Ramos (cell line): ENCODE measurements around the gene FOXN1.

ENCODE experiments used
- in situ Hi-C: fragments of 300-500 bp; cut with MboI; formaldehyde crosslinking; loops from one replicate; pipeline ENCODE4 v1.14.3; 2022; ENCODE audit warnings: low sequenced_read_pairs; ENCODE audit not compliant: unreplicated experiment

The FOXN1 gene

DNA sequence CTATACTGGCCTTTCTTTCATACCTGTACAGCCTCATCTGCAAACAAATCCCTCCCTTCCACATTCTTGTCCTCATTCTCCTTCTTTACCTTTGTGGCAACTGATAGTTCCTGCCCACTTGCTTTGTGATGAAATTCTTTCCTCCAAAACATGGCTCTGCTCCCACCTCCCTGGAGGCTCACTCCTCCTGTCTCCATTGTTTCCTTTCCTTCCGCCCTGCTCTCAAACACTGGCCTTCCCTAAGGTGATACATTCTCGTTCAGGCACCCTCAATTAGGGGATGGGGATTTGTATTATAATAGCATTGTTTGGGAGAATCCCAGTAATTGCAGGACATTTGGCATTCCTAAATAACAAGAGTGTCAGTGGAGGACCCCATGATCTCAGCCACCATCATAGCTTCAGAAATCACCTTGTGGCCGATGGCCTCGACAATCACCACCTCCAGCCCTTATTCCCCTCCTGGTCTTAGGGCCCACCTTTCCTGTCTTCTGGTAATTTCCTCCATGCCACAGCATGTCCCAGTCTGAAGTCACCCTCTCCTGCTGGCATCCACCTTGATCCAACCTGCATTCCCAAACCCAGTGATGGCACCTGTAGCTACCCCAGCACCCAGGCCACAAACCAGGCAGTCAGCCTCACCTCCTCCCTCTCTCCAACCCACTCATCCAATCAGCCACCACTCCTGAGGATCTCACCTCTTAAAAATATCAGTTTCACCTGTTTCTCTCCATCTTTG is 38.4 kb downstream of the FOXN1 start:
- in situ Hi-C loops, result no loop called here

DNA sequence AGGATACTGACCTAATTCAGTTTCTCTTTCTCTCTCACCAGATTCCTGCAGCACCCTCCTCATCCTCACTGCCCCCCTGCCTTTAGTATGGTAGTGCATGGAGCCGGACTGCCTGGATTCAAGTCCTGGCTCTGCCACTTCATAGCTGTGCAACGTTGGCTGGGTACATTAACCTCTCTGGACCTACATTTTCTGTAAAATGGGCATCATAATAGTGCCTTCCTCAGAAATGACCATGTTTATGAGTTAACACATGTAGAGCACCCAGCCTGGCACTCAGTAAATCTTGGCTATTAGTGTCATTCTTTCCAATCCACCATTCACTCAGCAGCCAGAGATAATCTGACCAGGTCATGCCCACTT is 39.0 kb downstream of the FOXN1 start:
- in situ Hi-C loops, result no loop called here

DNA sequence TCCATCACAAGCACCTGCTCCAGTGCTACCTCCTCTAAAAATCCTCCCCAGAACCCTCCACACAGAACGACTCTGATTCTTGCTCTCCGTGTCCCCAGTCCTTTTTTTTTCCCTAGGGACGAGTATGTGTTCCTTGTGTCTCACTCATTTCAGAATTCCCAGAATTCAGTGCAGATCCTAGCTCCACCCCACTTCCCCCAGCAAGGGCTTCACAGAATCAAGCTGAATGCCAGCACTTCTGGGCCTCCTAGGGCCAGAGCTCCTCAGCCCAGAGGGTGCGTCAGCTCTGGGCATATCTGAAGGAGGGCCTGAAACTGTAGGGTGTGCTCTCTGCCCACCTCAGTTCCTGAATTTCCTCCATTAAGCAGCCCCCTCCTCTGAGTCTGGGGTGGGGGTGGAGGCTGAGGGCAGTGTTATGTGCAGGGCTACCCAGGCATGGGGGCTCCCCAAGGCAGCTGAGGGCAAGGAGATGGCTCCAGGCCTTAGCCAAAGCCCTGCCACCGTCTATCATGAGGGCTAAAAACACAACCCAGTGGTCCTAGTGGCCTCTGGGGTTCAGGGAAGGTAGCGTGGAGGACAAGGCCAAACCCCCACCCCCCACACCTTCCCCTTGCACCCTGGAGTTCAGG is 39.8 kb downstream of the FOXN1 start:
- in situ Hi-C loops, result no loop called here

DNA sequence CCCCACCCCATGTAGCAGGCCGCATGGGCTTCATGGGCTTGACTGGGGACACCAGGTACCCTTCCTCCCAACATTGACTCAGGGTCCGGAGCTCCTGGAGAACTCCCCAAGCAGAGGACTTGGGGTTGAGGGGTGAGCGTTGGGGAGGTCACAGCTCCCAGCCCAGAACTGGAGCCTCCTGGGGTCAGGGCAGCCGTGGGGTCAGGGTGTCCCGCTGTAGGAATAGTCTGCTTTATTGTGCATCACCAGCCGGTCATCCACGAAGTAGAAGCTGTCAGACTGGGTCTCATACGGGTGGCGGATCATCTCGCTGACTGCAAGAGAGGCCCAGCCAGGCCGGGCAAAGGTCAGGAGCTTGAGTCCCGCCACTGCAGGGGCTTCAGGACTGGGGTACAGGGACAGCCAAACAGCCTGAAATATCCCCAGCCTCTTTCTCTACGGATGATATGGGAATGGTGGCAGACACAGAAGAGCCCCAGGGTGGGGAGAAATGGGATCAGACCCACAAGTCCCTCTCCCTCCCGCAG is 41.0 kb downstream of the FOXN1 start:
- in situ Hi-C loops, result no loop called here

DNA sequence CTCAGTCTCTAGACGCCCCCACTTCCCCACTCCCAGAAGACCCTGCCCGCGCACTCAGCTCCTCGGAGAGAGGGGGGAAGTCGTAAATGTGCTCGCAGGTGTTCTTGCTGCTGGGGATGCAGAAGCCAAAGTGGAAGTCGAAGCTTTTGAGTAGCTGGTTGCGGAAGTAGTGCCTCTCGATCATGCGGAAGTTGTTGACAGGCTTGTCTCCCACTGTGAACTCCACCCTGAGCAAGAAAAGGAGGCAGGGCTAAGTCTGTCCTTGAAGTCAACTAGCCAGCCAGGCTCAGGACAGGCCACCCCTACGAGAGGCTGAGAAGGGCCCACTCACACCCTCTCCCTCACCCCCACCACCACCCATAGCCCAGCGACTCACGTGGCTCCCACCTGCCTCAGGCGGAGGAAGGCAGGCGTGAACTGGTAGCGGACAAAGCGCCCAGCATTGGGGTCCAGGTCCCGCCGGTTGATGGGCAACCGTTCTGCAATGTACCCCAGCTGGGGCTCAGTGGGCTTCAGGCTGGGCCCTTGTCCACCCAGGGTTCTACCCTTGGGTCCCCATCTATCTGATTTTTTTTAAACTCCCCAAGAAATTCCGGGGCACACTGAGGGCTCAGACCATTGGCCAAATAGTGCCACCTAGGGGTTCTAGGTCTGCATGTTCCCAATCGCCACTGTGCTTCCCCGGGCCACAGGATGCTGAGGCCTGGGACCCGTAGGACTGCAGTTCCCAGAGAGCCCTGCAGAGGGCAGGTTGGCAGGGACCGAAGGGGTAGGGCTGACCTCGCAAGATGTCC is 41.7 kb downstream of the FOXN1 start:
- in situ Hi-C loops, result no loop called here

DNA sequence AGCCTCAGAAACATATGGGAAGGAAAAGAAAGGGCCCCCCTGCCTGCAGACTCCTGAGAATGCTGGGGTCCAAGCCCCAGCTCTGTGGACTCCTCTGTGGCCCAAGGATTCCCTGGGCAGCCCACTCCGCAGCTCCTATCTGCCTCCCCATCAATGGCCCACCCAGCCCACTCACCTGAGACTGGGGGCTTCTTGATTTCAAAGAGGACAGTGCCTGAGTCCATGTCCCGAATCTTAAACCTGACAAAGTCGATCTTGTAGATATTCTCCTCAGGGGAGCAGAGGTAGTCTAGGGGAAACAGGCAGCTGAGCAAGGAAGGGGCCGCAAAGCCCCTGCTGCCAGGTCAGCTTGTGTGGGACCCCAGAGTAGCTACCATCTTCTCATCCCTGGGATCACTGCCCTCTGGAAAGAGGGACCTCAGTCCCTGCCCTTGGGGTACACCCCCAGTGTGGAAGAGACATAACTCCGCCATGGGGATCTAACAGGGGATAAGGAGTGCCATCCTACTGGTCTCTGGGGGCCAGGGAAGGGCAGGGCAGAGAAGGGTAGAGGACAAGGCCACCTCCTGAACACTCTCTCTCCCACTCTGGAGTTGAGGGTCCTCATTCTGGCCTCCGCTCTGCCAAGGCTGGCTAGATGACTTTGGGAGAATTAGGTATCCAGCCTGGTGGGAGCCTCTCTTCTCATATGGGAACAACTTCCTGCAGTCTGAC is 42.4 kb downstream of the FOXN1 start:
- in situ Hi-C loops, result no loop called here

DNA sequence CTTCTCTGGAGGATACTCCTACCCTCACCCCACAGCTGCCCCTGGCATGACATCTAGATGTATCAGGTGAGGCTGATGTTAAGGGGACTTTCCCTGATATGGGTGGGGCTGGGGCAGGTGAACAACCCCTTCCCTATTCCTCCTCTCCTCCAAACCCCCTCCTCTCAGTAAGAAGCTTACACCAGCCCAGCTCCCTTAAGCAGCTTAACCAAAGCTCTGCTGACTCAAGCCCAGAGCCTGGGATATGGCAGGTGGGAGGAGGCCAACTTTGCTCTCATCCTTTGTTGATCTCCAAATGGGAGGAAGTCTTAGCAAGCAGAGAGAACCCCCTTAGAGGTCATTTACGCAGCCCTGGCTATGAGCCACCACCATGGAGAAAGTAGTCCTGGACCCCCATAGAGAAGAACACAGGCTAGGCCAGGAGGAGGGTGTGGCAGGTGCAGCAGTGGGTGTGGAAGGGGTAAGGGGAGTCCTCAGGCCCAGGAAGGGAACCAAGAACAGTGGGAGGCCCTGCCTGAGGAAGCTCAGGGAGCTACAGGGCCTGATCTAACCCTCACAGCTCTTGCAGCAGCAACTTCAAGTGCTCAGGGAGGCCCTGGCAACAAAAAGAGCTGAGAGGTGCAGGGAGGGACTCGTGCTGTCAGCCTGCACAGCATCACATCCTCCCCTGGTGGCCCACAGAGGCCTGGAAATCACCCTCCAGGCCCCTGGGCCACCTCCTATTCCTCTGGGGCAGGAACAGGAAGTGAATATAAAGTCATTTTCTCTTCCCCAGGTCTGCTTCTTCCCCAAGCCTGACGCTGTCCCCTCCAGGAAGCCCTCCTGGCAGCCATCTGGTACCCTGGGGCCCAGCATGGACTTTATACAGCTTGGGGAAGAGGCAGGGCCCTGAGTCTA is 43.3 kb downstream of the FOXN1 start:
- in situ Hi-C loops, result no loop called here

DNA sequence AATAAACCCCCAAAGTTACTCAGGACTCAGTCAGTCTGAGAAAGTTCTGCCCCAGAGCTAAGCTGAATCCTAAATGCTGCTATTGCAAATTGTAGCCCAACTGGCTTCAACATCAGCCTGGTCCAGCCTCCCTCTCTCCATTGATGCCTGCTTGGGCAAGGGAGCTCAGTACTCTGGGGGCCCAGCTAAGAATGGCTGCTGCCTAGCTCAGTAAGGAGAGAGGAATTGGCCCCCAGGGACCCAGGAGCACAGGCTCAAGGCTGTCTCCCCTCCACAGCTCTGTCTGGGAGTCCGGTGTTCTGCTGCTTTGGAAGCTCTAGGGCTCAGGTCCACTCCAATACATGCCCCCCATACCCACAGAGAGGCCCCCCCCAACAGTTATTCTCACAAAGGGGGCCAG is 44.7 kb downstream of the FOXN1 start:
- in situ Hi-C loops, result no loop called here

DNA sequence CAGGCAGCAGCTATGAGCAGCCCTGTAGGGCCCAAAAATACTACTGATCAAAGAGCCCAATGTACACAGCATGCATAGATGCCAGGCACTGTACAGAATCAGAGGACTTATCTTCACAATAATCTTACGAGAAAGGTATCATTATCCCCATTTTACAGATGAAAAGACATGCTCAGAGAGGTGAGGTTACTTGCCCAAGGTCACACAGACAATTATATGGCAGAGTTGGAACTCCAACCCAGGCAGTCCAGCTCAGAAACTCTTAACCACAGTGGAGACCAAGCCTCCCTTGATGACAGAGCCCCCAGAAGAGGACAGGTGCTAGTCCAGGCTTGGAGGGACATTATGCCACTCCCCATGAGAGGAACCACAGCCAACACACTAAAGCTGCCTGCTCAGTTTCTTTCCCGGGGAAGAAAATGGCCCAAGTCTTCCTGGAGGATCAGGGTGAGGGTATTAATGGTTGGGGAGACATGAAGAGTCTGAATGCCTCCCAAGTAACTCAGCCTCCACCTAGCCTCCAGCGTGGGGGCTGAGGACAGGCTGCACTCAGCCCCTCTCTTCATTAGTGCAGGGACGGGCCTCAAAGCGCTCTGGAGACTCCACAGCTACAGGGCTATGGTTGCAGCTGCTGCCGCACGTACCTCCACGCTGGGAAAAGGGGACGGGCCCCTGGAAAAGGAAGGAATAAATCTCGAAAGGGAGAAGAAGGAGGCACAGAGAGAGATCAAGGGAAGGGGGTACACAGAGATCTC is 45.5 kb downstream of the FOXN1 start:
- in situ Hi-C loops, result no loop called here

DNA sequence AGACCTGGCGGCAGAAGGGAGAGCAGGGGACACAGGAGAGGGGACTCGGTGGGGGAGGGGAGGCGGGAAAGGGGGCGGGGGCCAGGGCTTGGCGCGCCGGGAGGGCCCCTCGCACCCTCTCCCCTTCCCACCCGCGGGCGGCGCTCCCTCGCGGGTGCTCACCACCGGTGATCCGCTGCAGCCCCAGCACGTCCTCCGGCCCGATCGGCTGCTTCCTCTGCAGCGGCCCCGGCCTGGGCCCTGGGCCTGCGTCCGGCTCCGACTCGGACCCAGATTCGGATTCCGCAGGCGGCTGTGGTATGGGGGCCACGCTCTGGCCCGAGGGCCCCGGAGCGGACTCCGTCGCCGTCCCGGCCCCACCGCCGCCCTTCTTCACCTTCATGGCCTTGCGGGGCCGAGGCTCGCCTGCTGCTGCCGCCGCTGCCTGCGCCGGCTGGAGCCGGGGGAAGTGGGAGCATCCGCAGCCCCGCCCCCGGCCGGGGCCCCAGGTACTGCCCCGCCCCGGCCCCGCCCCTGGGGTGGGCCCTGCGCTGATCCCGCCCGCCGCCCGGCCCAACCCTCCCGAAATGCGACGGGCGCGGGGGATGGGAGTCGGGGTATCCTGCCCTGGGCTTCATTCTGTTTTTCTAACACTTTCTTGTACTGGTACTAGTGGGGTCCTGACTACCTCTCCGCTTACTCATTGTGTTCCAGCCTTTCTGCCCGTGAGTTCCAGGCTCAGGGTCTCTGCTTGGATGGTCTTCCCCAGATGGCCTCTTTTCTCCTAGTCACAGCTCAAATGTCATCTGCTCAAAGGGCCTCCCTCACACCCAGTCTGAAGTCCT is 46.2 kb downstream of the FOXN1 start, which contains the start of gene UNC119:
Gene UNC119 (minus strand): TSS at position 449 of the 824 bp plus-strand sequence. CDS start 67 bp downstream, at position 382.
- in situ Hi-C loops, result no loop called here

DNA sequence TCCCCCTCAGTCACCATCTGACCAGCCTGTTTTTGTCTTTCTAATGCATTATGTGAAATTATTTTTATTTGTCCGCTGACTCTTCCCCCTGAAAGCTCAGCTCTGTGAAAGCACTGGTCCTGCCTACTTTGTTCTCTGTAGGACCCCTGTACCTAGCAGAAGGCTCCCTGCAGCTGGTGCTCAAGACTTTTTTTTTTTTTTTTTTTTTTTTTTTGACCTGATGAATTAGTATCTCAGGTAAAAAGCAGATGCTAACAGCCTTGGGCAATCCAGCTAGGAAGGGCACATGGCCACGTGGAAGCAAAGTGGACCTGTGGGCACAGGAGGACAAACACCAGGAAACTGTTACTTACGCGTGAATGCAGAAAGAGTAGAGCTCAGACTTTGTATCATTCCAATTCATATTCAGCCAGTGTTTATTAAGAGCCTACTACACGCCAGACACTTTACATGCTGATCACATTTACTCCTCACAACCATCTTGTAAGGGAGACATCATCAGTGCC is 46.9 kb downstream of the FOXN1 start:
- in situ Hi-C loops, result no loop called here

DNA sequence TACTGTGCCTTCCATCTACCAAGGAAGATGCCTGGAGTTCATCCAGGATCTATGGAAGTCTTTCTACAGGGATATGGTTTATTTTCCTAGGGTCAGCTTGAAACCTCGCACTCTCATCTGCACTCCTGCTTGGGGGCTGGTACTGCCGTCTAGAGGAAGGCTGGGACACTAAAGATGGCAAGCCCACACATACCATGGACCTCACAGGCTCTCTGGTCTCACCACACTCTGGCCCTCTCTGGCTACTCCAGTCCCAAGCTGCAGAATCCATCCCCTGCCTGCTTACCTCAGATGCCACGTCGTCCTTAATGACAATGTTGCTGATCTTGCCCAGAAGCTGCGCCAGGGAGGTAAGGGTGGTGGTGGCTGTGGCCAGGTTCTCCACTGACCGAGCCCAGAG is 48.4 kb downstream of the FOXN1 start:
- in situ Hi-C loops, result no loop called here

DNA sequence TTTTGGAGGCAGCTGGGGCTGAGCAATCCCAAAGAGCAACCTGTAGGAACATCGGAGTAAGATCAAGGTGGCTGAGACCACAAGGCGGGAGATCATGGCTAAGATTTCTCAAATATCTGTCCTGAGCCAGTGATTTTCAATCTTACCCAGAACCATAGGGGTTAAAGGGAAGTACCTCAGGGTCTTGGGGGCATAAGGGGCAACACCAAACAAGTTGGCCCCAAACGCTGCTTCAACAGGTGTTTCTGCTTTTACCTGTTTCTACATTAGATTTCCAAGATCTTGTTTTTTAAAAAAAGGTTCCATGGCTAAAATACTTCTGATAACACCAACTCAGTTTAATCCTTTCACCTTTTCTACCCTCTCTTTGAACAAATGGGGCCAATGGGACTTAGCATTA is 48.9 kb downstream of the FOXN1 start:
- in situ Hi-C loops, result no loop called here

DNA sequence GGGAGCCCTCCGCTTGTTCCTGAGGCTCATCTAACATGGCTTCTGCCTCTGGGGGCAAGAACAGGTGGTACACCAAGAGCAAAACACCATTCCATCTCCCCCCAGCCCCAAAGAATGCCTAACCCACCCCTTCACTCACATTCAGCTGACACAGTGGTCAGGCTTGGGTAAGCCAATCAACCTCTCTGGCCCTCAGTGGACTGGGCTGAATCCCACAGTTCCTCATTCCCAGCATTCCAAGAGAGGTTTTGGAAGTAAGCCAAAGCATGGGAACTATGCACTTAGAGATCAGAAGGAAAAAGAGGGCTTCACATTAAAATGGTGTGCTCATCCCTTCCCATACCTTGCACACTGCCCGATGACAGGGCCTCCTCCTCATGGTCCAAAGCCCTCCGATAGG is 57.3 kb downstream of the FOXN1 start:
- in situ Hi-C loops, result no loop called here

DNA sequence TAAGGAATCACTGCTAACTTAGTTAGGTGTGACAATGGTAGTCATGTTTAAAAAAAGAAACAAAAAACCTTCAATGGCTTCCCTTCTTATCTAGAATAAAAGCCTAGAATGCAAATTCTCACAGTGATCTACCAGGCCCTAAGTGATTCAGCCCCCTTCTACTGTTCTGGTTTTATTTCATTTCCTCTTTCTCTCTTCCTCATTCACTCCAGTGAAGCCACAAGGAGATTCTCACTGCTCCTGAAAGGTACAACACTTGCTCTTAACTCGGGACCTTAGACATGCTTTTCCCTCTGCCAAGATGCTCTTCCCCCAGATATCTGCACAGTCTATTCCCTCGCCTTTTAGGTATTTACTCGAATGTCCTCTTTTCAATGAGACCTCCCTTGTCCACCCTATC is 61.5 kb downstream of the FOXN1 start:
- in situ Hi-C loops, result no loop called here

DNA sequence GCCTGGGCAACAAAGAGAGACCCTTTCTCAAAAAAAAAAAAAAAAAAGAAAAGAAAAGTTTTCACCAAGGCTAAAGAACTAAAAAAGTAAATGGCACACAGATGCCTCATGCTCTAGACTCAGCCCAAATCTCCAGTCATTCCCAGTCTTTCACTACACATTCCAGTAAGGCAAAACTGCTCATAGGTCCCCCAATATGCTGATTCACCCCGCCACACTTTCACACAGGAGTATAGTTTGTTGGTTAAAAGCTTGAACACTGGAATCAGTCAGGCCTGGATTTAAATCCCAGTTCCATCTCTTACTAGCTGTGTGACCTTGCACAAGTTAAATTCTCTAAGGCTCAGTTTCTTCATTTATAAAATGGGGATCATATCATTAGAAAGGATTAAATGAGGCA is 63.3 kb downstream of the FOXN1 start:
- in situ Hi-C loops, result no loop called here

DNA sequence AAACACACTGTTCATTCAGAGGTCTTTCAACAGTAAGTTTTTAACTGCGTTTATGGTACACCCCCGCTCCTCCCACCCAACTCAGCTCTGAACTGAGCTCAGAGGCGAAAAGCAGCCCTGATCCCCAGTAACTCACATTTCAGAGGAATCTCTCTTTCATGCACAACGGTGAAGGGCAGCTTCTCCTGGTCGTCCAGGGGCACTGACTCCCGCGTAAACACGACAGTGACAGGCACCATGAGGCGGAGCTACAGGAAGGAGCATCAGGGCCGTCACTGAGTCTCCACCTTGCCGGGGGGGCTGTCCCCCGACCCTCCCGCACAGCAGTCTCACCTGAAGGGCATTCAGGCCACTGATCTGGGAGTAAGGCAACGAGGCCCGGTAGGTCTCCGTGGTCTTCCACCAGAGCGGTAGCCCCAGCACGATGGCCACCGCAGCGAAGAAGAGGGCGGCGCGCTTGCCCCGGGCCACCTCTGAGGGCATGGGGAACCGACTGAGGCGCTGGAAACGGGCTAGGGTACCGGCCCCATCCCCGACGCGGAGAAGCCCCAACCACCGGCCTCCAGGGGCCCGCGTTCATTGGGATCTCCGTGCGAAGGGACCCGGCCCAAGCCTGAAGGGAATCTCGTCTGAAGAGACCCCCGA is 64.7 kb downstream of the FOXN1 start:
- in situ Hi-C loops, result no loop called here
